A673 (cell line): ENCODE measurements around the gene RNF125. TPM values are rescaled to one million over a fixed set of nuclear protein-coding genes. Genes with fewer than 3 reads are reported as not detected.
A peak's percentile ranks its signal among the peaks of the same experiment; 100 is the strongest.

Experiments used
- BruUV-seq: library from RNA; stranded (reverse); fragments of 400-500 nt; replicated peaks from 2 replicates; lab custom pipeline; 2021; lab: Mats Ljungman, UMichigan
- CTCF ChIA-PET: fragments of 300-600 bp; sonication (Branson Sonifier 250); formaldehyde crosslinking; loops from one replicate; lab custom pipeline; 2022; ENCODE audit warnings: antibody characterized with exemption; lab: Charles Lee
- POLR2A ChIA-PET: fragments of 300-600 bp; sonication (Branson Sonifier 250); formaldehyde crosslinking; loops from one replicate; lab custom pipeline; 2022; ENCODE audit warnings: antibody characterized with exemption; ENCODE audit not compliant: low non-redundant PET; lab: Charles Lee
- DNase-seq: peaks from one replicate; pipeline ENCODE4 v3.0.0-alpha.2; 2015; ENCODE audit warnings: low spot score
- H3K27ac ChIP-seq: fragments of 200-600 bp; sonication (generic); 2 replicates; pipeline ENCODE4 v1.5.1; 2016; ENCODE audit warnings: mixed run types, low read depth, mild to moderate bottlenecking, mixed read lengths, antibody characterized with exemption, low read length; ENCODE audit not compliant: poor library complexity, severe bottlenecking
- H3K27me3 ChIP-seq: fragments of 200-600 bp; sonication (generic); replicated peaks from 2 replicates; pipeline ENCODE4 v1.6.1; 2017; ENCODE audit warnings: mixed run types, low read depth, mild to moderate bottlenecking, mixed read lengths, antibody characterized with exemption, low read length; ENCODE audit not compliant: insufficient read depth, poor library complexity
- H3K36me3 ChIP-seq: fragments of 200-600 bp; sonication (generic); 2 replicates; pipeline ENCODE4 v1.6.1; 2016; ENCODE audit warnings: mixed run types, mild to moderate bottlenecking, mixed read lengths, antibody characterized with exemption, low read length; ENCODE audit not compliant: insufficient read depth, poor library complexity, severe bottlenecking
- H3K4me1 ChIP-seq: fragments of 200-600 bp; sonication (generic); 2 replicates; pipeline ENCODE4 v1.6.1; 2017; ENCODE audit warnings: mixed run types, mild to moderate bottlenecking, mixed read lengths, antibody characterized with exemption, low read length; ENCODE audit not compliant: insufficient read depth, poor library complexity, severe bottlenecking
- H3K4me3 ChIP-seq: fragments of 200-600 bp; sonication (generic); 2 replicates; pipeline ENCODE4 v1.5.1; 2016; ENCODE audit warnings: low read depth, mixed run types, mild to moderate bottlenecking, mixed read lengths, low read length; ENCODE audit not compliant: poor library complexity, severe bottlenecking
- H3K9me3 ChIP-seq: fragments of 200-600 bp; sonication (generic); 2 replicates; pipeline ENCODE4 v1.6.1; 2016; ENCODE audit warnings: mixed run types, low read depth, mild to moderate bottlenecking, mixed read lengths, antibody characterized with exemption, low read length; ENCODE audit not compliant: poor library complexity, severe bottlenecking
- EZH2 ChIP-seq: fragments of 200-600 bp; sonication (generic); IDR thresholded peaks from 2 replicates; pipeline ENCODE4 v1.6.1; 2017; ENCODE audit warnings: borderline replicate concordance, low read depth, mild to moderate bottlenecking, mixed read lengths, antibody characterized with exemption, low read length; ENCODE audit not compliant: poor library complexity, severe bottlenecking
- intact Hi-C: fragments of 100-400 bp; cut with micrococcal nuclease; formaldehyde crosslinking; loops from one replicate; pipeline ENCODE4 v1.10.0; 2022; ENCODE audit not compliant: unreplicated experiment
- total RNA-seq: library from RNA; stranded (reverse); gene quantifications from 2 replicates; pipeline ENCODE4 v1.2.3, GENCODE V29; 2021
- TF ChIP-seq, protein P1 (sequence below): fragments of 300-800, 200-600 bp; sonication (generic); conservative IDR thresholded peaks from 2 replicates; pipeline ENCODE4 v1.5.1; 2017; ENCODE audit warnings: low read depth, mild to moderate bottlenecking, antibody characterized with exemption, low read length, moderate library complexity, mixed read lengths

RNF125 gene
- total RNA-seq, 1 experiment from 2014 or later, result 1.5 TPM

DNA sequence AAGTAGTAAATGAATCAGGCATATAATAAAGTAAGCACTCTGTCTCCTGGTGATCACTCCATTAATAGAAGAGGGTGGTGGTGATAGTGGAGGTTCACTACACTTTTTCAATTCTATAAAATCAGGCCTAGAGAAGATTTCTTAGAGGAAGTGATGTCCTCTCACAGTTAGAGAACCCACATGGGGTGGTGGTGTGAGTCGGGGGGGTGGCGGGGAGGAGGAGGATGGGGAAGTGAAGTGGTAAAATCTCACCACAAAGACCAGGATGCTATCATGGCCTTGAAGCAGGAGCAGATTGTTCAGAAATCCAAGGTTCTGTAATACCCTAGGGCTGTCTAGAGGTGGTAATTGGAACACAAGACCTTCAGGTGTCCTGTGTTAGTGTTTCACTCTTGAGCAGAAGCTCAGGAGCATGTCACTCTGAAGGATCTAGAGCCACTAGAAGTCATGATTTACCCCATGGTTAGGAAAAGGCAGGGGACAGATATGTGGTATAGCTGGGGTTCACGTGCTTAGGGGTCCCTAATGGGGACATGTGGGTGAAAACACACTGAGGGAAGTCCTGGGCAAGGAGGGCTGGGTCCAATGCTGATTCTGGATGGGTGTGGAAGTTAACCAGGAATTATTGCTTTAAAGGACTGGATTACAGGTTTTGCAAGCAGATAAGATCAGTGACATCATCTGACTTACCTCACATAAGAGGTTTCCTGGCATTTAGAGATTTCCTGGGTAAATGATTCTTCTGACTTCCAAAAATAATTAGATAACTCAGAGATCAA is 31.0 kb downstream of the RNF125 start:
- Histone ChIP-seq H3K27ac (peak overlapping the region; percentile 40), H3K4me1 (peaks cover 16% of the 10 kb centered on the region), H3K27me3 (no peaks in the 10 kb centered on the region), H3K4me3 (no peak overlapping the region), H3K9me3 (no peaks in the 10 kb centered on the region), H3K36me3 (no peaks in the 10 kb centered on the region)
- ChIA-PET POLR2A (no interaction called here), CTCF (interaction anchor here (0.6 kb wide), 1 partner anchor 361 kb away, joined by 3 read pairs; no protein-coding TSS in a partner anchor)
- BruUV-seq, result no TSS peak
- peak; percentile 26 for DNase-seq
- intact Hi-C loops, result no loop called here
- no peak for TF ChIP-seq EZH2
- TF ChIP-seq, protein P1, sequence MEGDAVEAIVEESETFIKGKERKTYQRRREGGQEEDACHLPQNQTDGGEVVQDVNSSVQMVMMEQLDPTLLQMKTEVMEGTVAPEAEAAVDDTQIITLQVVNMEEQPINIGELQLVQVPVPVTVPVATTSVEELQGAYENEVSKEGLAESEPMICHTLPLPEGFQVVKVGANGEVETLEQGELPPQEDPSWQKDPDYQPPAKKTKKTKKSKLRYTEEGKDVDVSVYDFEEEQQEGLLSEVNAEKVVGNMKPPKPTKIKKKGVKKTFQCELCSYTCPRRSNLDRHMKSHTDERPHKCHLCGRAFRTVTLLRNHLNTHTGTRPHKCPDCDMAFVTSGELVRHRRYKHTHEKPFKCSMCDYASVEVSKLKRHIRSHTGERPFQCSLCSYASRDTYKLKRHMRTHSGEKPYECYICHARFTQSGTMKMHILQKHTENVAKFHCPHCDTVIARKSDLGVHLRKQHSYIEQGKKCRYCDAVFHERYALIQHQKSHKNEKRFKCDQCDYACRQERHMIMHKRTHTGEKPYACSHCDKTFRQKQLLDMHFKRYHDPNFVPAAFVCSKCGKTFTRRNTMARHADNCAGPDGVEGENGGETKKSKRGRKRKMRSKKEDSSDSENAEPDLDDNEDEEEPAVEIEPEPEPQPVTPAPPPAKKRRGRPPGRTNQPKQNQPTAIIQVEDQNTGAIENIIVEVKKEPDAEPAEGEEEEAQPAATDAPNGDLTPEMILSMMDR, result no peak

DNA sequence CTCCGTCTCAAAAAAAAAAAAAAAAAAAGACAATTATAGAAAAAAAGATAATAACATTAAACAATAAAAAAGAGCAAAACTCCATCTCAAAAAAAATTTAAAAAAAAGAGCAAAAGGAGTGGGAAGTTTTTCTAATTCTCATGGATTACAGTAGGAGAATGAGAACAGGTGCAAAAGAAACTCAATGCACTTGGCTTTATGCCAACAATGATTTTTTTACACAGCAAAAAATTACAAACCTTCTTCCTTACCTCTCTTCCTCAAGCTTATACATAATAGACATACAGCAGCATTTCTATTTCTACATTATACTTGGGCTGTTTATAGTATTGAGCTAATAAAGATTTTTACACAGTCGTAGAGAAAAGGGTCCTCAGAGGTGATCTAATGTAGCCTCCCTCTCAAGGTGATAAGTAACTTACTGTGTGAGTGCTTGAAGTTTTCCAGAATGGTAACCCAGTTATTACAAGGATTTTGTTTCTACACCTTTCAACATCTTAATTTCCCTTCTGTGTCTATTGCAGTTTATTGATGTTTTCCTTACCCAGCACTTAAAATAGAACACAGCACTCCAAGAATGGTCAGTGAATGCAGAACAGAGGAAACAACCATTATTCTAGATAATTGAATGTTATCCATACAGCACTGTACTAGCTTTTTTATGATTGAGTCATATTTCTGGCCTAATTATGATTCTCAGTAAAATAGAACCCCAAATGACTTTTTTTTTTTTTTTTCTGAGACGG is 38.2 kb downstream of the RNF125 start:
- no peaks in the 10 kb centered on the region for H3K4me1 ChIP-seq
- no peaks in the 10 kb centered on the region for H3K9me3 ChIP-seq
- intact Hi-C loops, result no loop called here
- POLR2A ChIA-PET, result no interaction called here
- H3K27me3 ChIP-seq, result no peaks in the 10 kb centered on the region
- no peaks in the 10 kb centered on the region for H3K36me3 ChIP-seq
- H3K4me3 ChIP-seq, result no peak overlapping the region
- TF ChIP-seq, protein P1, result no peak
- TF ChIP-seq EZH2, result no peak
- BruUV-seq, result no TSS peak
- CTCF ChIA-PET, result no interaction called here
- no peak overlapping the region for H3K27ac ChIP-seq
- no peak for DNase-seq

DNA sequence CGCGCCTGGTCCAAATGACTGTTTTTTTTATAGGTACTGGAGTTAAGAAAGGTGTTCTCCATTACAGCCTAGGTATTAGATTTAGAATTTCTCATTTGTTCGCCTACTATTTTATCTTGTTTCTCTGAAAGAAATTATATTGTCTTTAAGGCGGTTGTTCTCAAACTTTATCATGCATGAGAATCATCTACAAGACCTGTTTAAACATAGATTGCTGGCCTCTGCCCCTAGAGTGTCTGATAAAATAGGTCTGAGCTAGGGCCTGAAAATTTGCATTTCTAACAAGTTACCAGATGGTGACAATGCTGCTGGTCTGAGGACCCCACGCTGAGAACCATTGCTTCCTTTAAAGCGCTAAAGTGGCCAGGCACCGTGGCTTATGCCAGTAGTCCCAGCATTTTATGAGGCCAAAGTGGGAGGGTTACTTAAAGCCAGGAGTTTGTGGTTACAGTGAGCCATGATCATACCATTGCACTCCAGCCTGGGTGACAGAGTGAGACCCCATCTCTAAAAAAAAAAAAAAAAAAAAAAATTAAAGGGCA is 39.1 kb downstream of the RNF125 start:
- no peak overlapping the region for H3K4me3 ChIP-seq
- no peaks in the 10 kb centered on the region for H3K36me3 ChIP-seq
- H3K27ac ChIP-seq, result no peak overlapping the region
- no TSS peak for BruUV-seq
- ChIA-PET POLR2A (no interaction called here), CTCF (no interaction called here)
- H3K4me1 ChIP-seq, result no peaks in the 10 kb centered on the region
- intact Hi-C loops, result no loop called here
- no peak for DNase-seq
- no peaks in the 10 kb centered on the region for H3K9me3 ChIP-seq
- TF ChIP-seq EZH2, result no peak
- TF ChIP-seq, protein P1, result no peak
- H3K27me3 ChIP-seq, result no peaks in the 10 kb centered on the region
